SU-DHL-6 (cell line): ENCODE results near the gene OR4E2.
"Not testable (repeated sequence)": the region's sequence is repeated elsewhere in the genome, so short reads cannot be mapped to it uniquely, and the experiment has no call there.

Experiments
- H2AFZ ChIP-seq: fragments of 200-600 bp; sonication (generic); 2 replicates; pipeline ENCODE4 v1.6.1; 2014; ENCODE audit warnings: low read depth, mild to moderate bottlenecking, moderate library complexity, mixed read lengths, antibody characterized with exemption, low read length; ENCODE audit not compliant: severe bottlenecking
- H3F3A ChIP-seq: fragments of 200-600 bp; shearing (Covaris generic); 2 replicates; pipeline ENCODE4 v1.6.0; 2016; ENCODE audit warnings: antibody characterized with exemption, mild to moderate bottlenecking; ENCODE audit not compliant: insufficient read depth
- H3K27ac ChIP-seq: fragments of 200-600 bp; sonication (generic); 2 replicates; pipeline ENCODE4 v1.5.1; 2016; ENCODE audit warnings: low read depth, mild to moderate bottlenecking, low read length, moderate library complexity, mixed read lengths
- H3K27me3 ChIP-seq: fragments of 200-600 bp; sonication (generic), shearing (Covaris generic); 2 replicates; pipeline ENCODE4 v1.6.0; 2014; ENCODE audit warnings: mild to moderate bottlenecking, low read length
- H3K36me3 ChIP-seq: fragments of 200-600 bp; sonication (generic); 2 replicates; pipeline ENCODE4 v1.6.1; 2014; ENCODE audit warnings: mild to moderate bottlenecking, low read length, mixed read lengths
- H3K4me2 ChIP-seq: fragments of 300-600, 200-600 bp; shearing (Covaris generic), sonication (generic); 2 replicates; pipeline ENCODE4 v1.6.0; 2014; ENCODE audit warnings: low read length, low read depth, mild to moderate bottlenecking; ENCODE audit not compliant: poor library complexity, severe bottlenecking
- H3K4me3 ChIP-seq: fragments of 200-600 bp; sonication (generic); 2 replicates; pipeline ENCODE4 v1.5.1; 2014; ENCODE audit warnings: antibody characterized with exemption, low read length, mild to moderate bottlenecking, mixed read lengths; ENCODE audit not compliant: insufficient read depth, poor library complexity, severe bottlenecking
- H3K79me2 ChIP-seq: fragments of 200-600 bp; sonication (generic); 2 replicates; pipeline ENCODE4 v1.6.1; 2014; ENCODE audit warnings: mild to moderate bottlenecking, low read length, moderate library complexity; ENCODE audit not compliant: insufficient read depth
- H3K9ac ChIP-seq: fragments of 200-600 bp; sonication (generic); 2 replicates; pipeline ENCODE4 v1.7.0; 2014; ENCODE audit warnings: mild to moderate bottlenecking, low read length
- H3K9me2 ChIP-seq: fragments of 200-600 bp; sonication (generic); replicated peaks from 2 replicates; pipeline ENCODE4 v1.6.1; 2014; ENCODE audit warnings: low read length; ENCODE audit not compliant: insufficient read depth
- H3K9me3 ChIP-seq: fragments of 200-600 bp; sonication (generic); 2 replicates; pipeline ENCODE4 v1.6.1; 2014; ENCODE audit warnings: low read length, mixed read lengths; ENCODE audit not compliant: insufficient read depth
- H4K20me1 ChIP-seq: fragments of 200-600 bp; sonication (generic); 2 replicates; pipeline ENCODE4 v1.6.1; 2014; ENCODE audit warnings: low read depth, mild to moderate bottlenecking, antibody characterized with exemption, low read length, moderate library complexity, mixed read lengths
- EZH2phosphoT487 ChIP-seq: fragments of 200-600 bp; sonication (generic), shearing (Covaris generic); conservative IDR thresholded peaks from 2 replicates; pipeline ENCODE4 v1.6.1; 2018; ENCODE audit warnings: mild to moderate bottlenecking, antibody characterized with exemption, low read length, moderate library complexity, mixed read lengths
- TF ChIP-seq, protein P1 (sequence below): fragments of 200-600 bp; sonication (generic); IDR thresholded peaks from one replicate; pipeline ENCODE4 v1.5.1; 2017; ENCODE audit warnings: antibody characterized with exemption, mild to moderate bottlenecking, low read length, moderate library complexity; ENCODE audit not compliant: insufficient read depth, poor library complexity, severe bottlenecking

OR4E2 gene

GRCh38 chr14:21675566-21675965 lies 21.9 kb downstream of the OR4E2 start:
- peaks cover 10% of the 10 kb centered on the region; the same call in 1 of the 2 replicates for H3K9me3 ChIP-seq
- H3K9me2 ChIP-seq, result no peaks in the 10 kb centered on the region
- H3K27ac ChIP-seq, result no peak overlapping the region
- no peak overlapping the region for H3K4me2 ChIP-seq
- no peak for TF ChIP-seq EZH2phosphoT487
- TF ChIP-seq, protein P1, sequence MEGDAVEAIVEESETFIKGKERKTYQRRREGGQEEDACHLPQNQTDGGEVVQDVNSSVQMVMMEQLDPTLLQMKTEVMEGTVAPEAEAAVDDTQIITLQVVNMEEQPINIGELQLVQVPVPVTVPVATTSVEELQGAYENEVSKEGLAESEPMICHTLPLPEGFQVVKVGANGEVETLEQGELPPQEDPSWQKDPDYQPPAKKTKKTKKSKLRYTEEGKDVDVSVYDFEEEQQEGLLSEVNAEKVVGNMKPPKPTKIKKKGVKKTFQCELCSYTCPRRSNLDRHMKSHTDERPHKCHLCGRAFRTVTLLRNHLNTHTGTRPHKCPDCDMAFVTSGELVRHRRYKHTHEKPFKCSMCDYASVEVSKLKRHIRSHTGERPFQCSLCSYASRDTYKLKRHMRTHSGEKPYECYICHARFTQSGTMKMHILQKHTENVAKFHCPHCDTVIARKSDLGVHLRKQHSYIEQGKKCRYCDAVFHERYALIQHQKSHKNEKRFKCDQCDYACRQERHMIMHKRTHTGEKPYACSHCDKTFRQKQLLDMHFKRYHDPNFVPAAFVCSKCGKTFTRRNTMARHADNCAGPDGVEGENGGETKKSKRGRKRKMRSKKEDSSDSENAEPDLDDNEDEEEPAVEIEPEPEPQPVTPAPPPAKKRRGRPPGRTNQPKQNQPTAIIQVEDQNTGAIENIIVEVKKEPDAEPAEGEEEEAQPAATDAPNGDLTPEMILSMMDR, result no peak
- H3K9ac ChIP-seq, result no peak overlapping the region
- no peaks in the 10 kb centered on the region for H3K27me3 ChIP-seq
- no peaks in the 10 kb centered on the region for H3K79me2 ChIP-seq
- H3K36me3 ChIP-seq, result 0 out of 2 replicates have a peak, but pooled peaks cover 3% of the 10 kb centered on the region
- H2AFZ ChIP-seq, result no peak overlapping the region
- no peak overlapping the region for H3K4me3 ChIP-seq
- no peaks in the 10 kb centered on the region for H4K20me1 ChIP-seq
- no peaks in the 10 kb centered on the region for H3F3A ChIP-seq

DNA sequence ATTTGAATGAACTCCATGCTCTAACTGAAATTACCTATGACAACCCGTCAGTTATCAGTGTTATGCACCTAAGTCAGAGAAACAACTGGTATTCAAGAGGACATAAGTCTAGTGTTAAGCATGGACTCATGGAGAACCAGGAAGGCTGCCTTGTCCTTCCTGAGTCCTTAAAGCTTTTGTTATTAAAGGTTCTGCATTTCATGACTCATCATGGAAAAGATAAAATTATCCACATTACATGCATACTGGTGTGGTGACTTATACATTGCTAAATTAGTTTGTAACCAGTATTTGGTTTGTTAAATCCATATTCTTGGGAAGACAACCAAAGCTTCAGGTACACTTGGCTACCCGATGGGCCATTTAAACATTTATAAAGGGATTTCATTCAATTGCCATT lies 26.4 kb downstream of the OR4E2 start:
- no peaks in the 10 kb centered on the region for H3K27me3 ChIP-seq
- no peak overlapping the region for H3K4me2 ChIP-seq
- H3K36me3 ChIP-seq, result no peaks in the 10 kb centered on the region
- H3K4me3 ChIP-seq, result no peak overlapping the region
- no peaks in the 10 kb centered on the region for H4K20me1 ChIP-seq
- peaks cover 9% of the 10 kb centered on the region; the same call in 1 of the 2 replicates for H3K9me3 ChIP-seq
- H3F3A ChIP-seq, result no peaks in the 10 kb centered on the region
- no peaks in the 10 kb centered on the region for H3K79me2 ChIP-seq
- H3K9ac ChIP-seq, result no peak overlapping the region
- TF ChIP-seq EZH2phosphoT487, result no peak
- TF ChIP-seq, protein P1, result no peak
- H2AFZ ChIP-seq, result no peak overlapping the region
- H3K27ac ChIP-seq, result no peak overlapping the region
- no peaks in the 10 kb centered on the region for H3K9me2 ChIP-seq

DNA sequence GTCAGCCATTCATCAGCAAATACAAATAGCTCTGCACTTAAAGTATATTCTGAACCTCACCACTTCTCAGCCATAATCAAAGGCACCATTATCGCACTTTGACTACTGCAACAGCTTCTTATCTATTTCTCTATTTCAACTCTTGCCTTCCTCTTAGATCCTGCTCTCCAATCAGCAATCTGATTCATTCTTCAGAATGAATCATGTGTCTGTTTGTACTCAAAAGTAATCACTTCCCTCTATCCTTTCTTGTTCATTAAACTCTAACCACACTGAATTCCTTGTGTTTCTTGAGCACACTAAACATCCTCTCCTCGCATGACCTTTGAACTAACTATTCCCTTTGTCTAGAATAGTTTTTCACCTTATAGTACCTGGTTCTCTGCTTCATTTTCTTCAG lies 32.8 kb downstream of the OR4E2 start:
- Histone ChIP-seq H3K9me2 (no peaks in the 10 kb centered on the region), H2AFZ (no peak overlapping the region), H3K36me3 (no peaks in the 10 kb centered on the region), H3K4me3 (no peak overlapping the region), H3K9ac (no peak overlapping the region), H3K9me3 (no peaks in the 10 kb centered on the region), H3F3A (no peaks in the 10 kb centered on the region), H3K4me2 (no peak overlapping the region), H3K27ac (no peak overlapping the region), H3K79me2 (no peaks in the 10 kb centered on the region), H3K27me3 (no peaks in the 10 kb centered on the region), H4K20me1 (no peaks in the 10 kb centered on the region)
- TF ChIP-seq EZH2phosphoT487, result no peak
- TF ChIP-seq, protein P1, result no peak

GRCh38 chr14:21694425-21694824 lies 40.8 kb downstream of the OR4E2 start:
- Histone ChIP-seq H3K9ac (no peak overlapping the region), H3K4me3 (no peak overlapping the region), H3F3A (no peaks in the 10 kb centered on the region), H3K9me2 (no peaks in the 10 kb centered on the region), H3K27me3 (no peaks in the 10 kb centered on the region), H3K27ac (no peak overlapping the region), H4K20me1 (no peaks in the 10 kb centered on the region), H3K9me3 (no peaks in the 10 kb centered on the region), H3K79me2 (no peaks in the 10 kb centered on the region), H2AFZ (no peak overlapping the region), H3K36me3 (no peaks in the 10 kb centered on the region), H3K4me2 (no peak overlapping the region)
- TF ChIP-seq, protein P1, result no peak
- TF ChIP-seq EZH2phosphoT487, result no peak

- H3K4me3 ChIP-seq, H3K36me3 ChIP-seq, H4K20me1 ChIP-seq, H2AFZ ChIP-seq, H3K4me2 ChIP-seq, H3K9me2 ChIP-seq, H3K9ac ChIP-seq, H3K27me3 ChIP-seq, H3K9me3 ChIP-seq, H3K79me2 ChIP-seq, H3F3A ChIP-seq, H3K27ac ChIP-seq: not testable (repeated sequence)
Measured at GRCh38 chr14:21697662-21698061, 44.0 kb downstream of the OR4E2 start.
